ENCODE measurements around the gene ACOT12. TPM values are rescaled to one million over a fixed set of nuclear protein-coding genes. Genes with fewer than 3 reads are reported as not detected.

Gene ACOT12
- total RNA-seq, 1 donor from 2014 or later, result not detected

DNA sequence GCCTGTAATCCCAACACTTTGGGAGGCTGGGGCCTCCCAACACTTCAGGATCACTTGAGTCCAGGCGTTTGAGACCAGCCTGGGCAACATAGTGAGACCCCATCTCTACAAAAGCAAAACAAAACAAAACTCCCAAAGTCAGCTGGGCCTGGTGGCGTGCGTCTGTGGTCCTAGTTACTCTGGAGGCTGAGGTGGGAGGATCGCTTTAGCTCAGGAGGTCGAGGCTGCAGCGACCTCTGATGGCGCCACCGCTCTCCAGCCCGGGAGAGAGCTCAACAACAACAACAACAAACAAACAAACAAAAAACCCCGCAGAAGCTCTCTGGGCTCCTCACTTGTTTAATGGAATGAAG is 528 bp downstream of the ACOT12 start:
- no peak for DNase-seq (ENCODE audit: low spot score)
- no peak overlapping the region for H3K27ac Mint-ChIP-seq
- H3K9me3 Mint-ChIP-seq, result peaks cover 5% of the 10 kb centered on the region
- no peaks in the 10 kb centered on the region for H3K36me3 Mint-ChIP-seq (ENCODE audit: low read depth)
- H3K4me3 Mint-ChIP-seq (ENCODE audit: low read depth), result peak overlapping the region; percentile 32
- peaks cover 8% of the 10 kb centered on the region for H3K4me1 Mint-ChIP-seq (ENCODE audit: low read depth)
- peaks cover 46% of the 10 kb centered on the region for H3K27me3 Mint-ChIP-seq (ENCODE audit: low read depth)
- intact Hi-C loops (cut with micrococcal nuclease), result no loop called here

DNA sequence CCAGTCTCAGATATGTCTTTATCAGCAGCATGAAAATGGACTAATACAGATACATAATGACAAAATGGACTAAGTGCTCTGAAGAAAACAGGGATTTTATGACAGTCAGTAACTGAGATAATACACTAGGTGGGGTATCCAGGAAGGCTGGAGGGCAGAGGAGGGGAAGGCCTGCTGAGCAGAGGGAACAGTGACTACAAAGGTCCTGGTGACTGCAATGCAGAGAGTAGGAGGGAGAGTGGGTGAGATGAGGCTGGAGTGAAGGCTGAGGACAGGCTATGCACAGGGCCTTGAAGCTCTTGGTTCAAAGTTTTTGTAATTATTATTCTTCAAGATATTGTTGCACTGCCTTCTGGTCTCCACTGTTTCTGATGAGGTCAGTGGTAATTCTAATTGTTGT is 4.9 kb downstream of the ACOT12 start:
- DNase-seq (ENCODE audit: low spot score), result no peak
- H3K4me3 Mint-ChIP-seq (ENCODE audit: low read depth), result no peak overlapping the region
- peaks cover 26% of the 10 kb centered on the region for H3K27me3 Mint-ChIP-seq (ENCODE audit: low read depth)
- H3K4me1 Mint-ChIP-seq (ENCODE audit: low read depth), result peaks cover 3% of the 10 kb centered on the region
- H3K36me3 Mint-ChIP-seq (ENCODE audit: low read depth), result no peaks in the 10 kb centered on the region
- intact Hi-C loops (cut with micrococcal nuclease), result no loop called here
- H3K9me3 Mint-ChIP-seq, result no peaks in the 10 kb centered on the region
- H3K27ac Mint-ChIP-seq, result no peak overlapping the region

DNA sequence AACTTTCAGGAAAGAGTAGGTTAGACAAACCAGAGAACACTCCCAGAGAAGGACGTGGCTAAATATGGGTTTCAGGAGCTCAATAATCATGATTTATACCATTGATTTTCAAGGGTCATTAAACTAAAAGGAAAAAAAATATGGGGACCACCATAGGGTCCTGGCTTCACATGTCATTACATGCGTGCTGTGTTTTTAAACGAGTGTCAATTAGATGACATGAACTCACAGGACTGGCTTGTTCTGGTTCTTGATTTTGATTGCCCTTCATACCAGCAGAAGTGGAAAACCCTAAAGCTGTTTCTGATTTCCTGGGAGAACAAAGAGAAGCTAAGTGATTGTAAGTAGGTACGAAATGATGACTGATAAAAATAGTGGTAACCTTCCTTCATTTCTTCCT is 5.8 kb downstream of the ACOT12 start:
- H3K36me3 Mint-ChIP-seq (ENCODE audit: low read depth), result no peaks in the 10 kb centered on the region
- no peak for DNase-seq (ENCODE audit: low spot score)

DNA sequence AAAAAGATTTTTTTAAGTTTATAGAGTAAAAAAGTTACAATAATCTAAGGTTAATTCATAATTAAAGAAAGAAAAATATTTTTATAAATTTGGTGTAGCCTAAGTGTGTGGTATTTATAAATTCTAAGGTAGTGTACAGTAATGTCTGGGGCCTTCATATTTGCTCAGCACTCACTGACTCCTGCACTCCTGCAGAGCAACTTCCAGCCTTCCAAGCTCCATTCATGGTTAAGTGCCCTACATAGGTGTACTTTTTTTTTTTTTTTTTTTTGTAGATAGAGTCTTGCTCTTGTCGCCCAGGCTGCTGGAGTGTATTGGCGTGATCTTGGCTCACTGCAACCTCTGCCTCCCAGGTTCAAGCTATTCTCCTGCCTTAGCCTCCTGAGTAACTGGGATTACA is 10.1 kb downstream of the ACOT12 start:
- no peaks in the 10 kb centered on the region for H3K36me3 Mint-ChIP-seq (ENCODE audit: low read depth)
- no peak overlapping the region for H3K4me3 Mint-ChIP-seq (ENCODE audit: low read depth)
- intact Hi-C loops (cut with micrococcal nuclease), result no loop called here
- H3K4me1 Mint-ChIP-seq (ENCODE audit: low read depth), result peaks cover 1% of the 10 kb centered on the region
- H3K27ac Mint-ChIP-seq, result no peak overlapping the region
- H3K27me3 Mint-ChIP-seq (ENCODE audit: low read depth), result peaks cover 8% of the 10 kb centered on the region
- no peaks in the 10 kb centered on the region for H3K9me3 Mint-ChIP-seq
- DNase-seq (ENCODE audit: low spot score), result no peak

More for the DNA sequence above, 5.8 kb downstream of the ACOT12 start:
- Mint-ChIP-seq H3K4me1 (ENCODE audit: low read depth) (peaks cover 3% of the 10 kb centered on the region), H3K27me3 (ENCODE audit: low read depth) (peaks cover 21% of the 10 kb centered on the region), H3K27ac (no peak overlapping the region), H3K4me3 (ENCODE audit: low read depth) (no peak overlapping the region), H3K9me3 (no peaks in the 10 kb centered on the region)
- intact Hi-C loops (cut with micrococcal nuclease), result no loop called here

DNA sequence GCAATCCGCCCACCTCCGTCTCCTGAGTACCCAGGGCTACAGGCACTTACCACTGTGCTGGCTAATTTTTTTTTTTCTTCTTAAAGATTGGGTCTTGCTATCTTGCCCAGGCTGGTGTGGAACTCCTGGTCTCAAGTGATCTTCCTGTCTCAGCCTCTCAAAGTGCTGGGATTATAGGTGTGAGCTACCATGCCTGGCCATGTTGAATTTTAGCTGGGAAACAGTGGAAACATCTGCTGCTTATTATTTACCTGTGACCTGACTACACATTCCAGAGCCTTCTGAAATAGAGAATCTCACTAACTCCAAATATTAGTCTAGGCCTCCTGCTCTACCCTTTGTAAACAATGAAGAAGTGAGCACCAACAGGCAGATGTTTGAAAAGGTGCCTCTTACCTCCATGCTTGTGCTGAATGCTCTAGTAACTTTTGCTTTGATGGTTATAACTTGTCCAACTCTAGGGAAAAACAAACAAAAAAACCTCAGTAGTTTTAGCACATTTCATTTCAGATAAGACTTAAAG is 22.5 kb downstream of the ACOT12 start:
- DNase-seq (ENCODE audit: low spot score), result no peak
- no peak overlapping the region for H3K27ac Mint-ChIP-seq
- peaks cover 3% of the 10 kb centered on the region for H3K4me1 Mint-ChIP-seq (ENCODE audit: low read depth)
- H3K36me3 Mint-ChIP-seq (ENCODE audit: low read depth), result no peaks in the 10 kb centered on the region
- H3K4me3 Mint-ChIP-seq (ENCODE audit: low read depth), result no peak overlapping the region
- intact Hi-C loops (cut with micrococcal nuclease), result no loop called here
- peaks cover 28% of the 10 kb centered on the region for H3K27me3 Mint-ChIP-seq (ENCODE audit: low read depth)
- H3K9me3 Mint-ChIP-seq, result no peaks in the 10 kb centered on the region

GRCh38 chr5:81370912-81371311 is 23.0 kb downstream of the ACOT12 start:
- no peaks in the 10 kb centered on the region for H3K9me3 Mint-ChIP-seq
- no peak overlapping the region for H3K4me3 Mint-ChIP-seq (ENCODE audit: low read depth)
- no peak overlapping the region for H3K27ac Mint-ChIP-seq
- peaks cover 3% of the 10 kb centered on the region for H3K4me1 Mint-ChIP-seq (ENCODE audit: low read depth)
- intact Hi-C loops (cut with micrococcal nuclease), result no loop called here
- H3K36me3 Mint-ChIP-seq (ENCODE audit: low read depth), result no peaks in the 10 kb centered on the region
- DNase-seq (ENCODE audit: low spot score), result no peak
- peaks cover 26% of the 10 kb centered on the region for H3K27me3 Mint-ChIP-seq (ENCODE audit: low read depth)

DNA sequence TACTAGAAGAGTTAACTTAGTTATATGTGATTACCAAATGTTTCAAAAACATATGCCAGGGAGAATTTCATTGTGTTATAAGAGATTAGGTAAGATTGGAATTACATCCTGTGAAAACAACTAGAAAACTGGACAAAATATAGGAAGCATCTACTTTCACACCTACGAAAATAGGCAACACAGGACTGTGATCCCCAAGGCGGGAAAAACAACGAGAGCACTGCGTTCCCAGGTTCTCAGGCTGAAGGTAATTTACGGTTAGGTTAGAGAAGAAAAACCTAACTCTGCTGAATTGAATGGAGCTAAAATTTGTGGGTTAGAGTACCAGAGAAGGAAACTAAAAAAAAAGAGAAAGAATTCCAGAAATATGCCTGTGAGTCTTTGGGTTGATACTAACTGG is 28.4 kb downstream of the ACOT12 start:
- Mint-ChIP-seq H3K27me3 (ENCODE audit: low read depth) (peaks cover 16% of the 10 kb centered on the region), H3K9me3 (no peaks in the 10 kb centered on the region), H3K36me3 (ENCODE audit: low read depth) (no peaks in the 10 kb centered on the region), H3K4me3 (ENCODE audit: low read depth) (no peak overlapping the region), H3K27ac (no peak overlapping the region), H3K4me1 (ENCODE audit: low read depth) (peaks cover 3% of the 10 kb centered on the region)
- intact Hi-C loops (cut with micrococcal nuclease), result no loop called here
- no peak for DNase-seq (ENCODE audit: low spot score)

DNA sequence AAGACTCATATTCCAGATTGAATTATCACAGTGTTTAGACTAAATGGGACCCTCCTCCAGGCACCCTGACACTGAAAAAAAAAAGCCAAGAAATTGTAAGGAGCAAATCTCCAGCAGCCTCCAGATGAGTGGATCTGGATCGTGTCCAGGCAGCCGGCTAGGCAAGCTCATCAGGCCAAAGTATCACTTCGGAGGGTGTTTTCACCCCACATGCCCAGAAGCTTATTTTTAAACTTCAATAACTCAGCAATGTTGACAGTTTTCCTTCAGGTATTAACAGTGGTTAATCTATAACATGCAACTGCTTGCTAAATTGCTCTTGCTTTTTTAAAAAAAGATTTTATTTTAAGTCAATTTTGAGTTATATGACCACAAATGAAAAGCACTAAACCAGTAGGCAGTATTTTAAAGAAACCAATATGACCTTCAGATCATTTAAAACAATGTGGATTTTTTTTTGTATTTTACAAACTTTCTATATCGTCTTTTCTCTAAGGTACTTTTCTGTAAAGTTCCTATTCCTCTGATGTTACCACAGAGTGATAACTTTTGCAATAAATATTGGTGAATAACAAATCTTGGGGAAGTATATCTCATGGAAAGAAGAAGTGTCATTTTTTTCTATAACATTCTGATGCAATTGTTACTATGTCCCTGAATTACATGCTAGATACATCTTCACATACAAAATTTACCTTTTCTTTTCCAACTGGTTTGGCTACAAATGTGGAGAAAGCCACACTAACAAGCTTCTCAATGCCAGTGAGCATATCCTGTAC is 30.7 kb downstream of the ACOT12 start:
- Mint-ChIP-seq H3K9me3 (no peaks in the 10 kb centered on the region), H3K36me3 (ENCODE audit: low read depth) (no peaks in the 10 kb centered on the region), H3K4me1 (ENCODE audit: low read depth) (no peaks in the 10 kb centered on the region), H3K4me3 (ENCODE audit: low read depth) (no peak overlapping the region), H3K27ac (no peak overlapping the region), H3K27me3 (ENCODE audit: low read depth) (peaks cover 16% of the 10 kb centered on the region)
- intact Hi-C loops (cut with micrococcal nuclease), result no loop called here
- no peak for DNase-seq (ENCODE audit: low spot score)

GRCh38 chr5:81361600-81361999 is 32.3 kb downstream of the ACOT12 start:
- Mint-ChIP-seq H3K36me3 (ENCODE audit: low read depth) (no peaks in the 10 kb centered on the region), H3K4me1 (ENCODE audit: low read depth) (no peaks in the 10 kb centered on the region), H3K9me3 (no peaks in the 10 kb centered on the region), H3K27me3 (ENCODE audit: low read depth) (peaks cover 12% of the 10 kb centered on the region), H3K27ac (no peak overlapping the region), H3K4me3 (ENCODE audit: low read depth) (no peak overlapping the region)
- intact Hi-C loops (cut with micrococcal nuclease), result no loop called here
- no peak for DNase-seq (ENCODE audit: low spot score)

GRCh38 chr5:81360640-81361039 is 33.3 kb downstream of the ACOT12 start:
- intact Hi-C loops (cut with micrococcal nuclease), result no loop called here
- no peak overlapping the region for H3K27ac Mint-ChIP-seq
- H3K4me1 Mint-ChIP-seq (ENCODE audit: low read depth), result no peaks in the 10 kb centered on the region
- peaks cover 8% of the 10 kb centered on the region for H3K27me3 Mint-ChIP-seq (ENCODE audit: low read depth)
- no peaks in the 10 kb centered on the region for H3K9me3 Mint-ChIP-seq
- no peaks in the 10 kb centered on the region for H3K36me3 Mint-ChIP-seq (ENCODE audit: low read depth)
- no peak for DNase-seq (ENCODE audit: low spot score)
- no peak overlapping the region for H3K4me3 Mint-ChIP-seq (ENCODE audit: low read depth)

DNA sequence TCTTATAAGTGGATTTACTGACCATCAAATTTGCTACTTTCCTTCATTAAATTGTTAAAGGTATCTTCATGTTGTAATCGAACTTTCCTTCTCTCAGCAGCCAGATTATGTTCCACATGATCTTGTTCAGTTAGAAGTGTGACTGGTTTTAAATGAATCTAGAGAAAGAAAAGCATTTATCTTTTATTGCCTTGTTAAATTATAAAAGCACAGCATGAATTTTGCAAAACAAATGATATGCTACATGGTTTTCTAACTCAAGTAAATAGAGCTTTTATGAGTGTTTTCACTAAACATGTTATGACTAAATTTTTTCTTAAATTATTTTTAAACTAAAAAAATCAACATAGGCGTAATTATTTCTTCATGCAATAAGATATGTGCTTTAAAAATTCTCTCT is 34.1 kb downstream of the ACOT12 start:
- Mint-ChIP-seq H3K9me3 (no peaks in the 10 kb centered on the region), H3K4me3 (ENCODE audit: low read depth) (no peak overlapping the region), H3K4me1 (ENCODE audit: low read depth) (no peaks in the 10 kb centered on the region), H3K27ac (no peak overlapping the region), H3K36me3 (ENCODE audit: low read depth) (no peaks in the 10 kb centered on the region), H3K27me3 (ENCODE audit: low read depth) (peaks cover 2% of the 10 kb centered on the region)
- no peak for DNase-seq (ENCODE audit: low spot score)
- intact Hi-C loops (cut with micrococcal nuclease), result no loop called here

- peaks cover 2% of the 10 kb centered on the region for H3K27me3 Mint-ChIP-seq (ENCODE audit: low read depth)
- H3K4me3 Mint-ChIP-seq (ENCODE audit: low read depth), result no peak overlapping the region
- intact Hi-C loops (cut with micrococcal nuclease), result no loop called here
- H3K9me3 Mint-ChIP-seq, result no peaks in the 10 kb centered on the region
- H3K36me3 Mint-ChIP-seq (ENCODE audit: low read depth), result no peaks in the 10 kb centered on the region
- no peak overlapping the region for H3K27ac Mint-ChIP-seq
- no peak for DNase-seq (ENCODE audit: low spot score)
- no peaks in the 10 kb centered on the region for H3K4me1 Mint-ChIP-seq (ENCODE audit: low read depth)
Measured at GRCh38 chr5:81359108-81359507, 34.8 kb downstream of the ACOT12 start.

- H3K4me3 Mint-ChIP-seq (ENCODE audit: low read depth), result no peak overlapping the region
- peaks cover 12% of the 10 kb centered on the region for H3K27me3 Mint-ChIP-seq (ENCODE audit: low read depth)
Measured at GRCh38 chr5:81355291-81356251, 38.4 kb downstream of the ACOT12 start.

More at GRCh38 chr5:81355291-81356251, 38.4 kb downstream of the ACOT12 start:
- Mint-ChIP-seq H3K9me3 (no peaks in the 10 kb centered on the region), H3K27ac (no peak overlapping the region), H3K36me3 (ENCODE audit: low read depth) (no peaks in the 10 kb centered on the region), H3K4me1 (ENCODE audit: low read depth) (no peaks in the 10 kb centered on the region)
- intact Hi-C loops (cut with micrococcal nuclease), result no loop called here
- no peak for DNase-seq (ENCODE audit: low spot score)

All from activated T-helper 2 cell treated with anti-CD3 and anti-CD28 coated beads, Interferon-gamma antibody, Interleukin-2, Interleukin-4, amounts not matched to agents 10 μg/mL and 5 μg/mL and 100 μg/mL, durations not matched to agents 14 hours and 24 hours and 36 hours (primary cell).